ENCODE results near the gene CXXC5.

The CXXC5 gene

GRCh38 chr5:139645430-139645871 is 2.7 kb upstream of the CXXC5 start:
- H3K27ac ChIP-seq = no peak overlapping the region
- TF ChIP-seq CTCF (conservative IDR thresholded peaks at IDR 0.05; ENCODE audit: low read depth) = no peak
- POLR2A ChIA-PET (ENCODE audit: low non-redundant PET) = no interaction called here
- DNase-seq (ENCODE audit: low spot score) = no peak
- CTCF ChIA-PET = interaction anchor here (0.6 to 2.4 kb wide), 3 partner anchors 10 to 120 kb away, joined by 4 to 15 read pairs (median 4); no protein-coding TSS in a partner anchor

GRCh38 chr5:139646111-139646510 is 2.0 kb upstream of the CXXC5 start:
- TF ChIP-seq CTCF (conservative IDR thresholded peaks at IDR 0.05; ENCODE audit: low read depth) = no peak
- POLR2A ChIA-PET (ENCODE audit: low non-redundant PET) = no interaction called here
- CTCF ChIA-PET = interaction anchor here (2.4 kb wide), 1 partner anchor 119 kb away, joined by 15 read pairs; no protein-coding TSS in a partner anchor

GRCh38 chr5:139646912-139647505 is 1.1 kb upstream of the CXXC5 start:
- DNase-seq (ENCODE audit: low spot score) = no peak
- no peak for TF ChIP-seq CTCF (conservative IDR thresholded peaks at IDR 0.05; ENCODE audit: low read depth)
- CTCF ChIA-PET = interaction anchor here (2.4 to 4.4 kb wide), 2 partner anchors 13 to 119 kb away, joined by 15 to 27 read pairs; no protein-coding TSS in a partner anchor
- H3K27ac ChIP-seq = no peak overlapping the region
- POLR2A ChIA-PET (ENCODE audit: low non-redundant PET) = interaction anchor here (0.7 to 0.9 kb wide), 3 partner anchors 12 to 131 kb away, joined by 3 to 6 read pairs (median 3); no protein-coding TSS in a partner anchor

More at GRCh38 chr5:139646111-139646510, 2.0 kb upstream of the CXXC5 start:
- DNase-seq (ENCODE audit: low spot score) = no peak
- no peak overlapping the region for H3K27ac ChIP-seq

- CTCF ChIA-PET = interaction anchor here (0.8 to 4.4 kb wide), 5 partner anchors 14 to 128 kb away, joined by 3 to 27 read pairs (median 6); no protein-coding TSS in a partner anchor
- no peak overlapping the region for H3K27ac ChIP-seq
- POLR2A ChIA-PET (ENCODE audit: low non-redundant PET) = interaction anchor here (0.6 to 1.4 kb wide), 6 partner anchors 10 to 131 kb away, joined by 3 to 16 read pairs (median 4); no protein-coding TSS in a partner anchor
- TF ChIP-seq CTCF (conservative IDR thresholded peaks at IDR 0.05; ENCODE audit: low read depth) = no peak
- DNase-seq (ENCODE audit: low spot score) = no peak
Observed at GRCh38 chr5:139647506-139648204, 494 bp upstream of the CXXC5 start.

GRCh38 chr5:139649082-139649991 is 1.2 kb downstream of the CXXC5 start:
- TF ChIP-seq CTCF (conservative IDR thresholded peaks at IDR 0.05; ENCODE audit: low read depth) = no peak
- DNase-seq (ENCODE audit: low spot score) = no peak
- CTCF ChIA-PET = interaction anchor here (0.6 to 4.4 kb wide), 7 partner anchors 13 to 225 kb away, joined by 3 to 27 read pairs (median 3); no protein-coding TSS in a partner anchor
- no peak overlapping the region for H3K27ac ChIP-seq
- POLR2A ChIA-PET (ENCODE audit: low non-redundant PET) = no interaction called here
